Measurements from ENCODE around the gene CLASP1. TPM values are rescaled to one million over a fixed set of nuclear protein-coding genes. Genes with fewer than 3 reads are reported as not detected.

CLASP1 gene
- total and polyA plus RNA-seq, 2 experiments from 2014 or later: 16.6 to 56.3 TPM

DNA sequence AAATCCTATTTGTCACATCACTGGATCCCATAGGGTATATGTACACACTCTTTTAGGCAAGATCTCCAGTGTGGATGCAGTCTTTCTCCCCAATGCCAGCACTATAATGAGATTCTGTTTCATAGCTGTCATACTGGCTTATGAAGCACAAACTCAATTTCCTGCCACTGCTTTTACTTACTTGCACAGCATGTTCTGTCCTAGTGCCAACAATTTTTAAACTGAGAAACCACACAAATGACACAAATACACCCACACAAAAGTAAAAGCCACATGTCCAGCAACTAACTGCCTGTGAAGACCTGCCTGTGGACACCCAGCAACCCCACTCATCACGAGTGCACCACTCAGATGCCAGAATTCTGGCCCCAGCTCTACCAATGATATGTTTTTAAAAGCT lies 148.2 kb downstream of the CLASP1 start (continued):
- no peak for TF ChIP-seq ZNF462 (CRISPR knock-in tag; IDR thresholded peaks at IDR 0.05)
- TF ChIP-seq STAT1 (IDR thresholded peaks at IDR 0.05; ENCODE audit: unreplicated experiment): no peak
- TF ChIP-seq CREB1 (CRISPR knock-in tag; IDR thresholded peaks at IDR 0.05; ENCODE audit: low read depth): no peak
- no peak for TF ChIP-seq EZH2 (IDR thresholded peaks at IDR 0.05; ENCODE audit: low read depth, unreplicated experiment)
- TF ChIP-seq NANOG (IDR thresholded peaks at IDR 0.05; ENCODE audit: borderline replicate concordance): no peak
- no peak for TF ChIP-seq POLR2AphosphoS5 (IDR thresholded peaks at IDR 0.05; ENCODE audit: low read depth)
- no peak for TF ChIP-seq EZH2phosphoT487 (IDR thresholded peaks at IDR 0.05; ENCODE audit: unreplicated experiment)
- TF ChIP-seq, protein P1, sequence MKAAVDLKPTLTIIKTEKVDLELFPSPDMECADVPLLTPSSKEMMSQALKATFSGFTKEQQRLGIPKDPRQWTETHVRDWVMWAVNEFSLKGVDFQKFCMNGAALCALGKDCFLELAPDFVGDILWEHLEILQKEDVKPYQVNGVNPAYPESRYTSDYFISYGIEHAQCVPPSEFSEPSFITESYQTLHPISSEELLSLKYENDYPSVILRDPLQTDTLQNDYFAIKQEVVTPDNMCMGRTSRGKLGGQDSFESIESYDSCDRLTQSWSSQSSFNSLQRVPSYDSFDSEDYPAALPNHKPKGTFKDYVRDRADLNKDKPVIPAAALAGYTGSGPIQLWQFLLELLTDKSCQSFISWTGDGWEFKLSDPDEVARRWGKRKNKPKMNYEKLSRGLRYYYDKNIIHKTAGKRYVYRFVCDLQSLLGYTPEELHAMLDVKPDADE (IDR thresholded peaks at IDR 0.05): no peak

DNA sequence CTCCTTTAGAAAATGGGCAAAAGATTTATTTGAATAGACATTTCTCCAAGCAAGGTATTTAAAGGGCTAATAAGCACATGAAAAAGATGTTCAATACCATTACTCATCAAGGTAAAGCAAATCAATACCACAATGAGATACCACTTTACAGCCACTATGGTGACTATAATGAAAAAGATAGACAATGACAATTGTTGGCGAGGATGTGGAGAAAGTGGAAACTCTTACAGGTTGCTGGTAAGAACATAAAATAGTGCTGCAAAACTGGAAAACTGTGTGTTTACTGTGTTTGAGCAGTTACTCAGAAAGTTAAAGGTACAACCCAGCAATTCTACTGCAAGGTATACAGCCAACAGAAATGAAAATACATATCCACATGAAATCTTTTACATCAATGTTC lies 150.5 kb downstream of the CLASP1 start:
- Histone ChIP-seq H3K4me3 (no peak overlapping the region), H3K36me3 (ENCODE audit: insufficient read depth) (peaks cover 15% of the 10 kb centered on the region)
- TF ChIP-seq, protein P1 (IDR thresholded peaks at IDR 0.05): no peak
- TF ChIP-seq NANOG (IDR thresholded peaks at IDR 0.05; ENCODE audit: borderline replicate concordance) (no peak), POLR2AphosphoS5 (IDR thresholded peaks at IDR 0.05; ENCODE audit: low read depth) (no peak)

More for the DNA sequence above, 150.5 kb downstream of the CLASP1 start:
- Mint-ChIP-seq H3K9me3 (peaks cover 8% of the 10 kb centered on the region), H3K4me3 (no peak overlapping the region), H3K27ac (no peak overlapping the region; the same call in 1 of the 2 replicates), H3K4me1 (no peaks in the 10 kb centered on the region), H3K36me3 (ENCODE audit: low read depth) (peaks cover 47% of the 10 kb centered on the region), H3K27me3 (ENCODE audit: insufficient read depth, low read depth, poor library complexity) (no peaks in the 10 kb centered on the region)
- Histone ChIP-seq H3K27ac (ENCODE audit: low read depth) (no peak overlapping the region), H3K79me2 (replicated peaks; ENCODE audit: insufficient read depth) (peaks cover 14% of the 10 kb centered on the region), H4K20me1 (replicated peaks; ENCODE audit: insufficient read depth) (peaks cover 8% of the 10 kb centered on the region), H3K4me2 (no peak overlapping the region), H3K4me1 (ENCODE audit: insufficient read depth) (no peaks in the 10 kb centered on the region), H2AFZ (no peak overlapping the region), H3K9me2 (ENCODE audit: insufficient read depth) (no peaks in the 10 kb centered on the region; the same call in 1 of the 2 replicates), H3K27me3 (ENCODE audit: insufficient read depth) (no peaks in the 10 kb centered on the region), H3F3A (replicated peaks; ENCODE audit: low read depth) (no peaks in the 10 kb centered on the region)
- ATAC-seq (no peak), DNase-seq (ENCODE audit: low spot score) (no peak)
